ENCODE results near the gene ROPN1L.

DNA sequence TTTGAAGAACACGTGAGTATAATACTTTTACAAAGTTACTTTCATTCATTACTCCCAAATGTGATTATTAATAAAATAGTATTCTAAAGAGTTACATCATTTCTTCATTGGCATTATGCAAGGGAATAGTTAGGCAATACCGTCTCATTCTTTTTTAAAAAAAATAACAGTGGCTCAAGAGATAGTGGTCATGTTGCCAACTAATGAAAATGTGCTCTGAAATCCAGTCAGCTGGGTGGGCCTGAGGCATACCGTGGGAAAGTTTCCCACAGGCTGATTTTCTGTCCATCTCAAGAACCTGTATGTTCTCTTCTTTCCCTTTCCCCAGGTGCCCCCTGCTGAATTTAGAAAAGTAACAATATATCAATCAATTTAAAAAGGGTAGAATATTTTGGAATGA lies 40.8 kb upstream of the ROPN1L start:
- TF ChIP-seq EZH2 (IDR thresholded peaks at IDR 0.05; ENCODE audit: borderline replicate concordance, control insufficient read depth, low read depth, low read length) = no peak
- TF ChIP-seq BRCA1 (IDR thresholded peaks at IDR 0.05; ENCODE audit: low read depth, low read length) = no peak

Data from GM12878 (cell line).